ENCODE data around the gene C6orf120.

Gene C6orf120

GRCh38 chr6:169667716-169668115 lies 34.2 kb upstream of the C6orf120 start:
- TF ChIP-seq, protein P1, sequence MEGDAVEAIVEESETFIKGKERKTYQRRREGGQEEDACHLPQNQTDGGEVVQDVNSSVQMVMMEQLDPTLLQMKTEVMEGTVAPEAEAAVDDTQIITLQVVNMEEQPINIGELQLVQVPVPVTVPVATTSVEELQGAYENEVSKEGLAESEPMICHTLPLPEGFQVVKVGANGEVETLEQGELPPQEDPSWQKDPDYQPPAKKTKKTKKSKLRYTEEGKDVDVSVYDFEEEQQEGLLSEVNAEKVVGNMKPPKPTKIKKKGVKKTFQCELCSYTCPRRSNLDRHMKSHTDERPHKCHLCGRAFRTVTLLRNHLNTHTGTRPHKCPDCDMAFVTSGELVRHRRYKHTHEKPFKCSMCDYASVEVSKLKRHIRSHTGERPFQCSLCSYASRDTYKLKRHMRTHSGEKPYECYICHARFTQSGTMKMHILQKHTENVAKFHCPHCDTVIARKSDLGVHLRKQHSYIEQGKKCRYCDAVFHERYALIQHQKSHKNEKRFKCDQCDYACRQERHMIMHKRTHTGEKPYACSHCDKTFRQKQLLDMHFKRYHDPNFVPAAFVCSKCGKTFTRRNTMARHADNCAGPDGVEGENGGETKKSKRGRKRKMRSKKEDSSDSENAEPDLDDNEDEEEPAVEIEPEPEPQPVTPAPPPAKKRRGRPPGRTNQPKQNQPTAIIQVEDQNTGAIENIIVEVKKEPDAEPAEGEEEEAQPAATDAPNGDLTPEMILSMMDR (IDR thresholded peaks at IDR 0.05; ENCODE audit: poor library complexity, severe bottlenecking) = no peak
- H3K4me1 ChIP-seq (ENCODE audit: insufficient read depth, poor library complexity, severe bottlenecking) = no peaks in the 10 kb centered on the region
- ATAC-seq (ENCODE audit: low read depth) = no peak
- no peaks in the 10 kb centered on the region for H3K27me3 ChIP-seq (ENCODE audit: insufficient read depth, poor library complexity, severe bottlenecking)
- H3K4me3 ChIP-seq (ENCODE audit: severe bottlenecking) = no peak overlapping the region
- DNase-seq (ENCODE audit: low spot score) = no peak
- H3K36me3 ChIP-seq (ENCODE audit: low read depth) = peaks cover 67% of the 10 kb centered on the region
- H3K27ac ChIP-seq (ENCODE audit: poor library complexity, severe bottlenecking) = no peak overlapping the region
- H3K9me3 ChIP-seq (ENCODE audit: severe bottlenecking) = no peaks in the 10 kb centered on the region

DNA sequence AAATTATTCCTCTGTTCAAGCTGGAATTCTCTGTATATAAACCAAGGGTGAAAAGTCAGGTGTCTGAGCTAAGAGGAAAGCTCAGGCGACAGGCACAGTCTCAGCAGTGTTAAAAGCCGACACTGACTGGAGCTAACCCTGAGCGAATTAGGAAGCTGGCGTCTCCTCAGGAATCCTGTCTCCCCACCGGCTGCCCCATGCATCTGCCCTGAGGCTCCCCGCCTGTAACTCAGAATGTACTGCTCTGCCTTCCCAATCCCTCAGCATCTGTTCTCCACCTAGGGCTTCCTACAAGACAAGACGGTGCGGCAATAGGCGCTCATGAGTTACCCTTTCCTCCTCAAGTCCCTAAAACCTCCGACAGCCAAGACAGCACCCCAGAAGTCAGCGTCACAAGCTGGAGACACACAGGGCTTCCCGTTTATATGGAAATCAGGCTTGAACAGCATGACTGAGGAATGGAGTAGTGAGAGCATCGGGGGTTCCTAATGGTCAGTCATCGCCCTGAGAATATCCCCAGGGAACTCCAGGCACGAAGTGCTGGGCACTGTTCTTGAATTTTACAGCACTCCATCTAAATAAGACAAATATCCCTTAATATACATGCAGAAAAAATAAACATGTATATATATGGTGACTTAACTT lies 33.6 kb upstream of the C6orf120 start:
- no peak for DNase-seq (ENCODE audit: low spot score)
- Histone ChIP-seq H3K27ac (ENCODE audit: poor library complexity, severe bottlenecking) (no peak overlapping the region), H3K36me3 (ENCODE audit: low read depth) (peaks cover 64% of the 10 kb centered on the region), H3K4me1 (ENCODE audit: insufficient read depth, poor library complexity, severe bottlenecking) (no peaks in the 10 kb centered on the region), H3K9me3 (ENCODE audit: severe bottlenecking) (no peaks in the 10 kb centered on the region), H3K27me3 (ENCODE audit: insufficient read depth, poor library complexity, severe bottlenecking) (no peaks in the 10 kb centered on the region), H3K4me3 (ENCODE audit: severe bottlenecking) (no peak overlapping the region)
- ATAC-seq (ENCODE audit: low read depth) = no peak
- TF ChIP-seq, protein P1 (IDR thresholded peaks at IDR 0.05; ENCODE audit: poor library complexity, severe bottlenecking) = no peak

DNA sequence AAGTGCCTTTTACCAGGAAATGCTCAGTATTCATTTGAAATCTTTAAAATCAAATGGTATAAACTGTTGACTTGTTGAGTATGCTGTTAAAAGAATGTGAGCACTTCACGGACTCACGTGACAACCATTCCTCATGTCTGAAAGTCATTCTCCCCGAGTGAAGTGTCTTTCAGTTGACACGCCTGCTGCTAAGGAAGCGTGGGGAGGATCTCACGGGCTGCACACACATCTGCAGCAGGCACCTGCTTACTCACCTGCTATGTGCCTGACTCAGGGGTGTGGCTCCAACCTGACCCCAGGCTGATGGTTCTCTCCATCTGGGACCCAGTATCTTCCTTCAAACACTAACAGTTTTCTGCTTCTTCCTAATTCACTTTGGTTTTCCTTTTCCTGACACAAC lies 32.8 kb upstream of the C6orf120 start:
- H3K9me3 ChIP-seq (ENCODE audit: severe bottlenecking) = no peaks in the 10 kb centered on the region
- H3K4me3 ChIP-seq (ENCODE audit: severe bottlenecking) = no peak overlapping the region
- no peaks in the 10 kb centered on the region for H3K27me3 ChIP-seq (ENCODE audit: insufficient read depth, poor library complexity, severe bottlenecking)
- H3K4me1 ChIP-seq (ENCODE audit: insufficient read depth, poor library complexity, severe bottlenecking) = no peaks in the 10 kb centered on the region
- no peak for DNase-seq (ENCODE audit: low spot score)
- ATAC-seq (ENCODE audit: low read depth) = no peak
- TF ChIP-seq, protein P1 (IDR thresholded peaks at IDR 0.05; ENCODE audit: poor library complexity, severe bottlenecking) = no peak
- H3K27ac ChIP-seq (ENCODE audit: poor library complexity, severe bottlenecking) = no peak overlapping the region
- H3K36me3 ChIP-seq (ENCODE audit: low read depth) = peaks cover 56% of the 10 kb centered on the region

DNA sequence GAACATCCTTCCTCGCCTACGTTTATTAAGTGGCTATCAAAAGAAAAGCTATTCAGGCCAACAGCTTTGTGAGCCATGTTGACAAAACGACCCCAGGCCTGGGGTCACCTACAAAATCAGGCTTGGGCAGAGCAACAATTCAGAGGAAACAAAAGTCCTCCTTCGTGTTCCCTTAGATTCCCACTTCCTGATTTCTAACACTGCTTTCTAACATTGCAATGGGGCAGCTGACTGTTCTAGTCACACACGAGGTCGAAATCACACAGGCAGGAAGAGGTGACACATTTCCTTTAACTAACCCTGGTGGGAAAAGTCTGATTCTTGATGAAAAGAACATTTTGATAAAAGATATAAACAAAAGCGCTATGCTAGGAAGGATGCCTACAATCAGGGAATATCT lies 32.0 kb upstream of the C6orf120 start:
- no peak for ATAC-seq (ENCODE audit: low read depth)
- peaks cover 51% of the 10 kb centered on the region for H3K36me3 ChIP-seq (ENCODE audit: low read depth)

DNA sequence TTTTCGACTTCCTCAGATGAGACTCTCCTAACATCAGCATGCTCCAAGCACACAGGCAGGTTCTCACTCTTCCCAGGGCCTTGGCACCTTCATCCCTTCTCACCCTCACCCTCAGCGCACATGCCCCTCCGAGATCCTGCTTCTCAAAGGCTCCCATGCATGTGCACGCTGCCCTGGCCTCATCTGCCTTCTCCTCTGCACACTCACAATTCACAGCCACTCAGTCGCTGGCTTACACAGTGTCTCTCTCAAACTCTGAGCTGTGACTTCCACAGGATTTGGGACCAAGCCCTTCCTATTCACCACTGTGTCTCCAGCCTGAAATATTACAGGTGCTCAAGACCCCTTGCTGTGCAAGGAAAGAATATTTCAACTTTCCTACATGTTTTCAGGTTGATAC lies 30.4 kb upstream of the C6orf120 start:
- no peaks in the 10 kb centered on the region for H3K27me3 ChIP-seq (ENCODE audit: insufficient read depth, poor library complexity, severe bottlenecking)
- H3K4me1 ChIP-seq (ENCODE audit: insufficient read depth, poor library complexity, severe bottlenecking) = no peaks in the 10 kb centered on the region
- no peak overlapping the region for H3K27ac ChIP-seq (ENCODE audit: poor library complexity, severe bottlenecking)
- no peak for ATAC-seq (ENCODE audit: low read depth)
- no peaks in the 10 kb centered on the region for H3K9me3 ChIP-seq (ENCODE audit: severe bottlenecking)
- DNase-seq (ENCODE audit: low spot score) = no peak
- H3K4me3 ChIP-seq (ENCODE audit: severe bottlenecking) = no peak overlapping the region
- TF ChIP-seq, protein P1 (IDR thresholded peaks at IDR 0.05; ENCODE audit: poor library complexity, severe bottlenecking) = no peak
- H3K36me3 ChIP-seq (ENCODE audit: low read depth) = peaks cover 41% of the 10 kb centered on the region

More for the DNA sequence above, 32.0 kb upstream of the C6orf120 start:
- Histone ChIP-seq H3K4me1 (ENCODE audit: insufficient read depth, poor library complexity, severe bottlenecking) (no peaks in the 10 kb centered on the region), H3K27me3 (ENCODE audit: insufficient read depth, poor library complexity, severe bottlenecking) (no peaks in the 10 kb centered on the region), H3K27ac (ENCODE audit: poor library complexity, severe bottlenecking) (no peak overlapping the region), H3K4me3 (ENCODE audit: severe bottlenecking) (no peak overlapping the region), H3K9me3 (ENCODE audit: severe bottlenecking) (no peaks in the 10 kb centered on the region)
- TF ChIP-seq, protein P1 (IDR thresholded peaks at IDR 0.05; ENCODE audit: poor library complexity, severe bottlenecking) = no peak
- DNase-seq (ENCODE audit: low spot score) = no peak

All from RWPE2 (cell line).